K562 (cell line): ENCODE measurements around the gene APCDD1. TPM values are rescaled to one million over a fixed set of nuclear protein-coding genes. Genes with fewer than 3 reads are reported as not detected.

Experiments
- ADNP ChIP-seq: fragments of 200-800 bp; sonication (Bioruptor generic); IDR thresholded peaks from 2 replicates; pipeline ENCODE4 v1.6.1; 2016; ENCODE audit warnings: missing genetic modification characterization, missing compliant biosample characterization
- BHLHE40 ChIP-seq: IDR thresholded peaks from 2 replicates; pipeline ENCODE4 v1.6.1; 2011; ENCODE audit warnings: low read length, improper control_type of control experiment
- FOXP1 ChIP-seq: sonication (generic); formaldehyde crosslinking; IDR thresholded peaks from 2 replicates; pipeline ENCODE4 v1.8.0; 2022; ENCODE audit warnings: mild to moderate bottlenecking, missing genetic modification reagents
- KDM1A ChIP-seq, 2 experiments: fragments of 450-650 bp; IDR thresholded peaks; 2 replicates each; pipeline ENCODE4 v1.6.1; 2016; ENCODE audit warnings: mild to moderate bottlenecking in 2 of 2
- KDM5B ChIP-seq: fragments of 200-600 bp; sonication (generic); IDR thresholded peaks from 2 replicates; pipeline ENCODE4 v1.6.1; 2012; ENCODE audit warnings: low read depth, mild to moderate bottlenecking, moderate library complexity, low read length, control low read depth, inconsistent platforms; ENCODE audit not compliant: insufficient replicate concordance
- KLF16 ChIP-seq: IDR thresholded peaks from 2 replicates; pipeline ENCODE4 v1.6.1; 2016; ENCODE audit warnings: antibody characterized with exemption
- NFYB ChIP-seq: IDR thresholded peaks from 2 replicates; pipeline ENCODE4 v1.6.1; 2011; ENCODE audit warnings: mild to moderate bottlenecking, moderate library complexity; ENCODE audit not compliant: insufficient read length; ENCODE audit errors: extremely low read depth
- NRF1 ChIP-seq, 2 experiments: fragments of 450-650 bp; IDR thresholded peaks in 1 of 2; conservative IDR thresholded peaks in 1 of 2; 2 replicates each; pipeline ENCODE4 v1.6.1; 2014; ENCODE audit warnings: mild to moderate bottlenecking in 2 of 2
- PHB ChIP-seq: fragments of 250-450 bp; sonication (Bioruptor Pico); IDR thresholded peaks from 2 replicates; pipeline ENCODE4 v1.5.0; 2021
- PHF21A ChIP-seq: fragments of 450-650 bp; IDR thresholded peaks from 2 replicates; pipeline ENCODE4 v1.6.1; 2017; ENCODE audit warnings: low read depth, borderline replicate concordance
- PTTG1 ChIP-seq: fragments of 450-650 bp; IDR thresholded peaks from 2 replicates; pipeline ENCODE4 v1.6.1; 2016; ENCODE audit warnings: low read depth, mild to moderate bottlenecking, missing genetic modification characterization, missing compliant biosample characterization
- RAD21 ChIP-seq, 2 experiments: fragments of 250-450 bp in 1 of 2; fragments of 450-650 bp in 1 of 2; sonication (Bioruptor Pico) in 1 of 2; formaldehyde crosslinking in 1 of 2; IDR thresholded peaks in 1 of 2; conservative IDR thresholded peaks in 1 of 2; 2 replicates each; pipeline versions ENCODE4 v1.4.0 to v1.8.0; 2020 to 2022; ENCODE audit warnings: mild to moderate bottlenecking in 2 of 2, moderate library complexity in 1 of 2
- RB1 ChIP-seq: fragments of 450-650 bp; IDR thresholded peaks from 2 replicates; pipeline ENCODE4 v1.6.1; 2017; ENCODE audit warnings: low read depth, mild to moderate bottlenecking
- RBM15 ChIP-seq: fragments of 200-400 bp; formaldehyde crosslinking; IDR thresholded peaks from 2 replicates; pipeline ENCODE4 v1.6.1; 2018; ENCODE audit warnings: mild to moderate bottlenecking, low read length, moderate library complexity; ENCODE audit not compliant: insufficient read depth
- RBM25 ChIP-seq: fragments of 200-400 bp; formaldehyde crosslinking; IDR thresholded peaks from 2 replicates; pipeline ENCODE4 v1.6.1; 2018; ENCODE audit warnings: low read length, low read depth, moderate library complexity; ENCODE audit not compliant: severe bottlenecking
- SMARCA4 ChIP-seq: fragments of 450-650 bp; IDR thresholded peaks from 2 replicates; pipeline ENCODE4 v1.6.1; 2016
- STAT5B ChIP-seq: fragments of 250-450 bp; sonication (Bioruptor Pico); IDR thresholded peaks from 2 replicates; pipeline ENCODE4 v1.8.0; 2021; ENCODE audit warnings: mild to moderate bottlenecking, inconsistent platforms
- TAF7 ChIP-seq: fragments of 450-650 bp; IDR thresholded peaks from 2 replicates; pipeline ENCODE4 v1.6.1; 2016; ENCODE audit warnings: missing genetic modification characterization, missing compliant biosample characterization
- TRIM28 ChIP-seq: fragments of 450-650 bp; IDR thresholded peaks from 2 replicates; pipeline ENCODE4 v1.6.1; 2017
- ZNF324 ChIP-seq: fragments of 250-450 bp; sonication (Bioruptor Pico); IDR thresholded peaks from 2 replicates; pipeline ENCODE4 v1.4.0; 2020; ENCODE audit warnings: mild to moderate bottlenecking
- ZNF384 ChIP-seq: IDR thresholded peaks from 2 replicates; pipeline ENCODE4 v1.6.1; 2012; ENCODE audit warnings: low read depth, low read length, improper control_type of control experiment
- ZNF408 ChIP-seq: fragments of 250-450 bp; sonication (Bioruptor Pico); IDR thresholded peaks from 2 replicates; pipeline ENCODE4 v1.4.0; 2020; ENCODE audit warnings: low read depth, mild to moderate bottlenecking, moderate library complexity
- polyA plus RNA-seq, 8 experiments: library from polyadenylated mRNA; depleted of rRNA in 4 of 8; stranded (reverse) in 5 of 8; unstranded in 3 of 8; fragments of >200 nt; fragmentation: Nextera tagmentation in 2 of 8; fragmentation: Illumina TruSeq in 1 of 8; extraction: Ambion mirVana in 2 of 8; extraction: Trizol in 1 of 8; gene quantifications; 2 replicates each; pipeline versions ENCODE4 v1.2.1 to v1.2.3, GENCODE V29; 2011 to 2014; ENCODE audit warnings: inconsistent platforms in 1 of 8, missing spikeins in 1 of 8
- total RNA-seq, 7 experiments: library from RNA; depleted of rRNA in 6 of 7; stranded (reverse); fragments of >200 nt in 6 of 7; fragmentation: Illumina TruSeq in 2 of 7; extraction: Trizol in 2 of 7; gene quantifications; 2 replicates each; pipeline versions ENCODE4 v1.2.1 to v1.2.3, GENCODE V29; 2011 to 2021; ENCODE audit warnings: low replicate concordance in 1 of 7
- TF ChIP-seq, protein P1 (sequence below): IDR thresholded peaks from 3 replicates; pipeline ENCODE4 v1.6.1; 2011; ENCODE audit warnings: borderline replicate concordance, mild to moderate bottlenecking, moderate library complexity; ENCODE audit not compliant: insufficient read length; ENCODE audit errors: extremely low read depth
- TF ChIP-seq, protein P2 (sequence below): fragments of 450-650 bp; IDR thresholded peaks from 2 replicates; pipeline ENCODE4 v1.6.1; 2016; ENCODE audit warnings: missing biosample characterization, missing genetic modification characterization
- TF ChIP-seq, protein P3 (sequence below): sonication (generic); formaldehyde crosslinking; IDR thresholded peaks from 2 replicates; pipeline ENCODE4 v1.9.0; 2022; ENCODE audit warnings: mild to moderate bottlenecking, missing genetic modification reagents

Gene APCDD1
- total and polyA plus RNA-seq, 9 of the 15 experiments (the other 6 are each of a cell fraction or from before 2014, with no cell fraction given) = 0.07 TPM; not detected in 8

DNA sequence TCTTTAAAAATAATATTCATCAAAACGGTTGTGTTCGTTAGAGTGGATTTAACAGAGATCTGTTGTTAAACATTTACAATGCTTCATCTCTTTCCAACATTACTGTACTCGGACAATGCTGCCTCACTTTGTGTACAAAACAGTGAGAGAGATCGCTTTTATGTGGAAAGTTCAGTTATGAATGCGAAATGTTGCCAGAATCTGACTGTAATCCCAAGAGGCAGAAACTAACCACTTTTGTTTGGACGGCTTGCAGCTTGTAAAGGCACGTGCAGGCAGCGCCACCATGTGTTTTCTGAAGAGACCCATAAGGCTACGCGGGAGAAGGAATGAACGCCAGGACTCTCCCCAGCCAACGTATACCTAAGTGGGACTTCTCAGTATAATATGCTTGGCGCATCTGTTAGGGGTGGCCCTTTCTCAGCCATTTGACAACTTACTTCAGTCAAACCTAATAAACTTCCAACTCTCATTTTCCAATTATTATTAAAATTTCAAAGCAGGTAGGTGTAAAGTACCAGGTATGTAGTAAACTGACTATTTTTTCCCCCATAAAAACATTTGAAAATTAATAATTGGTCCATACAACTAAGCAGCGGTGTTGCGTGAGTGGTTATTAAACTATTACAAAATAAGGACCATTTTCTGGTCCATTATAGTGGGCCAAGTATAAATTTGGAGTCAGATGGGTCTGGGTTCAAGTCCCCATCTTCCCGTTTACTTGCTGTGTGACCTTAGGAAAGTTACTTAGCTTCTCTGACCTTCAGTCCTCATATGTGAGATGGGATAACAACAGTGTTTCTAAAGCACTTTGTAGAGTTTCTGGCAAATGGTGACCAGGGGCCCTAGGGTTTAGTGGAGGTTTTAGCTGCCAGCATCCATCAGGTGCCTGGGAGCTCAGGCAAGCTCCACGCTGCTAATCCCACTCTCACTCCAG lies 65.8 kb downstream of the APCDD1 start (continued):
- TF ChIP-seq, protein P1, sequence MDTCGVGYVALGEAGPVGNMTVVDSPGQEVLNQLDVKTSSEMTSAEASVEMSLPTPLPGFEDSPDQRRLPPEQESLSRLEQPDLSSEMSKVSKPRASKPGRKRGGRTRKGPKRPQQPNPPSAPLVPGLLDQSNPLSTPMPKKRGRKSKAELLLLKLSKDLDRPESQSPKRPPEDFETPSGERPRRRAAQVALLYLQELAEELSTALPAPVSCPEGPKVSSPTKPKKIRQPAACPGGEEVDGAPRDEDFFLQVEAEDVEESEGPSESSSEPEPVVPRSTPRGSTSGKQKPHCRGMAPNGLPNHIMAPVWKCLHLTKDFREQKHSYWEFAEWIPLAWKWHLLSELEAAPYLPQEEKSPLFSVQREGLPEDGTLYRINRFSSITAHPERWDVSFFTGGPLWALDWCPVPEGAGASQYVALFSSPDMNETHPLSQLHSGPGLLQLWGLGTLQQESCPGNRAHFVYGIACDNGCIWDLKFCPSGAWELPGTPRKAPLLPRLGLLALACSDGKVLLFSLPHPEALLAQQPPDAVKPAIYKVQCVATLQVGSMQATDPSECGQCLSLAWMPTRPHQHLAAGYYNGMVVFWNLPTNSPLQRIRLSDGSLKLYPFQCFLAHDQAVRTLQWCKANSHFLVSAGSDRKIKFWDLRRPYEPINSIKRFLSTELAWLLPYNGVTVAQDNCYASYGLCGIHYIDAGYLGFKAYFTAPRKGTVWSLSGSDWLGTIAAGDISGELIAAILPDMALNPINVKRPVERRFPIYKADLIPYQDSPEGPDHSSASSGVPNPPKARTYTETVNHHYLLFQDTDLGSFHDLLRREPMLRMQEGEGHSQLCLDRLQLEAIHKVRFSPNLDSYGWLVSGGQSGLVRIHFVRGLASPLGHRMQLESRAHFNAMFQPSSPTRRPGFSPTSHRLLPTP = no peak
- TF ChIP-seq PHF21A (no peak), KLF16 (0 out of 2 replicates have a peak, but pooled peaks have one; percentile 23), ZNF324 (CRISPR knock-in tag) (no peak), ZNF408 (CRISPR knock-in tag) (no peak), RAD21 (CRISPR knock-in tag; conservative IDR thresholded peaks at IDR 0.05 in 1 of 2, IDR thresholded peaks at IDR 0.05 in 1 of 2) (peak; percentile 93 to 97), FOXP1 (CRISPR knock-in tag) (0 out of 2 replicates have a peak, but pooled peaks have one; percentile 21), PTTG1 (tag) (no peak), ADNP (tag) (0 out of 2 replicates have a peak, but pooled peaks have one; percentile 35), SMARCA4 (peak; percentile 39; the same call in 1 of the 2 replicates), NRF1 (conservative IDR thresholded peaks at IDR 0.05 in 1 of 2, IDR thresholded peaks at IDR 0.05 in 1 of 2) (no peak), TAF7 (tag) (no peak), RB1 (peak; percentile 77), STAT5B (CRISPR knock-in tag) (no peak), PHB (CRISPR knock-in tag) (no peak), KDM5B (no peak), NFYB (no peak), KDM1A (IDR thresholded peaks at IDR 0.05) (peak; percentile 32 to 38; a peak in 3 of 4 replicates), TRIM28 (no peak), RBM15 (no peak), ZNF384 (no peak), RBM25 (peak; percentile 79), BHLHE40 (peak; percentile 95)
- TF ChIP-seq, protein P2, sequence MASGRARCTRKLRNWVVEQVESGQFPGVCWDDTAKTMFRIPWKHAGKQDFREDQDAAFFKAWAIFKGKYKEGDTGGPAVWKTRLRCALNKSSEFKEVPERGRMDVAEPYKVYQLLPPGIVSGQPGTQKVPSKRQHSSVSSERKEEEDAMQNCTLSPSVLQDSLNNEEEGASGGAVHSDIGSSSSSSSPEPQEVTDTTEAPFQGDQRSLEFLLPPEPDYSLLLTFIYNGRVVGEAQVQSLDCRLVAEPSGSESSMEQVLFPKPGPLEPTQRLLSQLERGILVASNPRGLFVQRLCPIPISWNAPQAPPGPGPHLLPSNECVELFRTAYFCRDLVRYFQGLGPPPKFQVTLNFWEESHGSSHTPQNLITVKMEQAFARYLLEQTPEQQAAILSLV (tag) = no peak
- TF ChIP-seq, protein P3, sequence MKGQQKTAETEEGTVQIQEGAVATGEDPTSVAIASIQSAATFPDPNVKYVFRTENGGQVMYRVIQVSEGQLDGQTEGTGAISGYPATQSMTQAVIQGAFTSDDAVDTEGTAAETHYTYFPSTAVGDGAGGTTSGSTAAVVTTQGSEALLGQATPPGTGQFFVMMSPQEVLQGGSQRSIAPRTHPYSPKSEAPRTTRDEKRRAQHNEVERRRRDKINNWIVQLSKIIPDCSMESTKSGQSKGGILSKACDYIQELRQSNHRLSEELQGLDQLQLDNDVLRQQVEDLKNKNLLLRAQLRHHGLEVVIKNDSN (CRISPR knock-in tag) = peak; percentile 38; the same call in 1 of the 2 replicates
